ENCODE data around the gene TH.

TH gene

GRCh38 chr11:2139621-2140337 is 31.8 kb downstream of the TH start:
- no peak for DNase-seq

- DNase-seq, result no peak
Observed at GRCh38 chr11:2139123-2139521, 32.5 kb downstream of the TH start, which contains the start of gene IGF2. Gene IGF2 (minus strand): TSS chr11:2139389. CDS start chr11:2135523, 3,866 bp downstream.

- no peak for DNase-seq
Observed at GRCh38 chr11:2138431-2139122, 33.0 kb downstream of the TH start.

GRCh38 chr11:2138068-2138430 is 33.6 kb downstream of the TH start:
- no peak for DNase-seq

GRCh38 chr11:2137202-2138067 is 34.2 kb downstream of the TH start:
- DNase-seq, result peak; percentile 34

- no peak for DNase-seq
Observed at GRCh38 chr11:2136952-2137201, 34.7 kb downstream of the TH start.

GRCh38 chr11:2136209-2136951 is 35.2 kb downstream of the TH start:
- no peak for DNase-seq

- DNase-seq, result no peak
Observed at GRCh38 chr11:2135648-2136201, 35.9 kb downstream of the TH start.

GRCh38 chr11:2135018-2135569 is 36.5 kb downstream of the TH start:
- DNase-seq, result no peak

GRCh38 chr11:2134022-2135010 is 37.3 kb downstream of the TH start:
- no peak for DNase-seq

- no peak for DNase-seq
Observed at GRCh38 chr11:2133241-2134021, 38.2 kb downstream of the TH start.

GRCh38 chr11:2132874-2133240 is 38.8 kb downstream of the TH start:
- no peak for DNase-seq

GRCh38 chr11:2132246-2132645 is 39.4 kb downstream of the TH start:
- DNase-seq, result no peak

- no peak for DNase-seq
Observed at GRCh38 chr11:2131371-2132236, 40.0 kb downstream of the TH start.

GRCh38 chr11:2130881-2131352 is 40.7 kb downstream of the TH start:
- no peak for DNase-seq

- DNase-seq, result no peak
Observed at GRCh38 chr11:2129699-2130366, 41.8 kb downstream of the TH start.

GRCh38 chr11:2129308-2129698 is 42.3 kb downstream of the TH start:
- no peak for DNase-seq

- no peak for DNase-seq
Observed at GRCh38 chr11:2128511-2129307, 42.9 kb downstream of the TH start.

All from fibroblast of skin of right biceps (primary cell).